GM18520 (cell line): ENCODE results near the gene SNX24.

Source experiments
- ATAC-seq: cut with Tn5 transposase; IDR thresholded peaks from one replicate; pipeline ENCODE4 v1.9.1; 2021; ENCODE audit not compliant: unreplicated experiment

The SNX24 gene

GRCh38 chr5:122915717-122916461 is 70.5 kb downstream of the SNX24 start:
- peak; percentile 85 for ATAC-seq

GRCh38 chr5:122916490-122916889 is 71.1 kb downstream of the SNX24 start:
- no peak for ATAC-seq

- ATAC-seq = no peak
Observed at GRCh38 chr5:122919969-122920368, 74.6 kb downstream of the SNX24 start.

- ATAC-seq = no peak
Observed at GRCh38 chr5:122921826-122922225, 76.4 kb downstream of the SNX24 start.

GRCh38 chr5:122924203-122924602 is 78.8 kb downstream of the SNX24 start:
- ATAC-seq = no peak

- ATAC-seq = no peak
Observed at GRCh38 chr5:122924719-122925395, 79.4 kb downstream of the SNX24 start.

- no peak for ATAC-seq
Observed at GRCh38 chr5:122929001-122929400, 83.6 kb downstream of the SNX24 start.

GRCh38 chr5:122929980-122930379 is 84.6 kb downstream of the SNX24 start:
- no peak for ATAC-seq

- ATAC-seq = no peak
Observed at GRCh38 chr5:122933956-122934355, 88.5 kb downstream of the SNX24 start.

- no peak for ATAC-seq
Observed at GRCh38 chr5:122936088-122936487, 90.7 kb downstream of the SNX24 start.

- ATAC-seq = no peak
Observed at GRCh38 chr5:122937914-122938313, 92.5 kb downstream of the SNX24 start.

GRCh38 chr5:122940890-122941289 is 95.5 kb downstream of the SNX24 start:
- ATAC-seq = no peak

GRCh38 chr5:122941737-122942136 is 96.3 kb downstream of the SNX24 start:
- no peak for ATAC-seq

- no peak for ATAC-seq
Observed at GRCh38 chr5:122942164-122942914, 96.9 kb downstream of the SNX24 start.

GRCh38 chr5:122943050-122943698 is 97.8 kb downstream of the SNX24 start:
- no peak for ATAC-seq

- ATAC-seq = no peak
Observed at GRCh38 chr5:122944051-122944450, 98.6 kb downstream of the SNX24 start.

GRCh38 chr5:122947372-122947771 is 102.0 kb downstream of the SNX24 start:
- ATAC-seq = no peak

- no peak for ATAC-seq
Observed at GRCh38 chr5:122947772-122948171, 102.4 kb downstream of the SNX24 start.

GRCh38 chr5:122948319-122948718 is 102.9 kb downstream of the SNX24 start:
- no peak for ATAC-seq

GRCh38 chr5:122951658-122952057 is 106.2 kb downstream of the SNX24 start:
- no peak for ATAC-seq

- no peak for ATAC-seq
Observed at GRCh38 chr5:122954719-122955118, 109.3 kb downstream of the SNX24 start.
